NCI-H69 (cell line): ENCODE data around the gene FAM83G.

Experiments
- DNase-seq: peaks from one replicate; lab custom pipeline; 2025; lab: John Stamatoyannopoulos, UW

Gene FAM83G

DNA sequence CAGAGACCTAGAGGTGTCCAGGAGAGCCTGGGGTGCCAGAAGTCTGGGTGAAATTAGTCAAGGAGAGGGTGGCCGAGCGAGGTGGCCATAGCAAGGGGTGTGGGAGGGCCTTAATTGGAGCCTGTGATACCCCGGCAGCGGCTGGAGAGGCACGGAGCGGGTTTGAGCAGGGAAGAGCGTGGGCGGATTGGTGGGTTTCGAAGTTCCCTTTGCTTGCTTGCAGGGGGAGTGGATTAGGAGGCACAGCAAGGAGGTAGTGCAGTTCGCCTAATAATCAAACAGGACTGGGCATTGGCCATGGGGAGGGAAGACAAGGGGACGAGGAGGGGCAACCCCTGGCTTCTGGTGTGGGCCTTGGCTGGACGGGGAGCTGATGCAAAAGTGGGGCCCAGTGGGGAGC, 5.4 kb upstream of the FAM83G start:
- no peak for DNase-seq

DNA sequence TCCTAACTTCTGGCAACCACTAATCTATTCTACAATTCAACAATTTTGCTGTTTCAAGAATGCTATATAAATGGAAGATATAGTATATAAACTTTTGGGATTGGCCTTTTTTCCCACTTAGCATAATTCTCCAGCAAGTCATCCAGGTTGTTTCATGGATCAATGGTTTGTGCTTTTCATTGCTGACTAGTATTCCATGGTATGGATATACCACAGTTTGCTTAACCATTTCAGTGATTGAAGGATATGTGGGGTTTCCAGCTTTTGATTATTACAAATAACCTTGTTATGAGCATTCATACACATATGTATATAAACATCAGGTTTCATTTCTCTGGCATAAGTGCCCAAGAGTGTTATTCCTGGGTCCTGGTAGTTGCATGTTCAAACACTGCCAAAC, 2.1 kb upstream of the FAM83G start:
- no peak for DNase-seq

DNA sequence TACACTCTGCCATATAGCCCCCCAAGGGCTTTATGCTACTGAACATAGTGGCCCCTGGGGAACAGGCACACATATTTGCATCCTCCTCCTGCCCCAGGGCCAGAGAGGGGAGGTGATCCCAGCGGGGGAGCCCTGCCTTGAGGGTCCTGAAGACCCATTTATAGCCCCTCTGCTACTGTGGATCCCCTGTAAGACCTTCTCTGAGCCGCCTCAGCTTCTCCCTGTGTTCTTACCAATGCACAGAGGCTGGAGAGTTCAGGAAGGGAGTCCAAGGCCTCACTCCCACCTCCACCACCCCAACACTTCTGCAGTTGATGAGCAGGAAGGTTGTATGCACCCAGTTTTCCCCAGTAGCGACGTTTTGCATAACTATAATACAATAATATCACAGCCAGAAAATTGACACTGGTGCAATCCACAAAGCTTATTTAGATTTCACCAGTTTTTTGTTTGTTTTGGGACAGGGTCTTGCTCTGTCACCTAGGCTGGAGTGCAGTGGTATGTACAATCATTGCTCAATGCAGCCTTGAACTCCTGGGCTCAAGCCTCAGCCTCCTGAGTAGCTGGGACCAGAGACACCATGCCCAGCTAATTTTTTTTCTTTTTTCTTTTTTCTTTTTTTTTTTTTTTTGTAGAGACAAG, 1.3 kb upstream of the FAM83G start:
- no peak for DNase-seq

DNA sequence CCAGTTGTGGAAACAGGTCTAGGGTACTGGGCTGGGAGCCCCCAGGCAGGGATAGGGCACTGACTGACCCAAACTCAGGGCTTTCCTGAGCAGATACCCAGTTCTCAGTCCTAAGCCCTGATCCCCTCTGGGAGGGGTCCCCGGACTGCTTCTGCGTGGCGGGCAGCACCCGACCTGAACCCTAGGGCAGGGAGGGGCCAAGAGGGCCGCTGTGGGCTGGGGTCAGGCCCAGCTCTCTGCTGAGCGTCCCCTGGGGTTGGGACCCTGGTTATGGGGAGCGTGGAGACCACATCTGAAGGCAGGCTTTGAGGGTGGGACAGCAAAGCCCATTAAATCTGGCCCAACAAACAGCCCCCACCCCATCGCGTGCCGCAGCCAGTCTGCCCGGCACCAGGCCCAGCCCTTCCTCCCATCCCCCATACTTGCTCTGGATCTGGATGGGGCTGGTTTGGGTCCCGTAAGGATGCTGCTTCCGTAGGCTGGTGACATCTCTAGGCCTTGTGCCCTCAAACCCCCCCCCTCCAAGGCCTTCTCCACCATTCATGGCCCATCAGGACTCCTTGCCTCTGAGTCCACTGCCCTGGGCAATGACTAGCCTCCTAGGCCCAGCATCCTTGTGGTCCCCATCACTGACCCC, 691 bp upstream of the FAM83G start:
- DNase-seq: no peak

DNA sequence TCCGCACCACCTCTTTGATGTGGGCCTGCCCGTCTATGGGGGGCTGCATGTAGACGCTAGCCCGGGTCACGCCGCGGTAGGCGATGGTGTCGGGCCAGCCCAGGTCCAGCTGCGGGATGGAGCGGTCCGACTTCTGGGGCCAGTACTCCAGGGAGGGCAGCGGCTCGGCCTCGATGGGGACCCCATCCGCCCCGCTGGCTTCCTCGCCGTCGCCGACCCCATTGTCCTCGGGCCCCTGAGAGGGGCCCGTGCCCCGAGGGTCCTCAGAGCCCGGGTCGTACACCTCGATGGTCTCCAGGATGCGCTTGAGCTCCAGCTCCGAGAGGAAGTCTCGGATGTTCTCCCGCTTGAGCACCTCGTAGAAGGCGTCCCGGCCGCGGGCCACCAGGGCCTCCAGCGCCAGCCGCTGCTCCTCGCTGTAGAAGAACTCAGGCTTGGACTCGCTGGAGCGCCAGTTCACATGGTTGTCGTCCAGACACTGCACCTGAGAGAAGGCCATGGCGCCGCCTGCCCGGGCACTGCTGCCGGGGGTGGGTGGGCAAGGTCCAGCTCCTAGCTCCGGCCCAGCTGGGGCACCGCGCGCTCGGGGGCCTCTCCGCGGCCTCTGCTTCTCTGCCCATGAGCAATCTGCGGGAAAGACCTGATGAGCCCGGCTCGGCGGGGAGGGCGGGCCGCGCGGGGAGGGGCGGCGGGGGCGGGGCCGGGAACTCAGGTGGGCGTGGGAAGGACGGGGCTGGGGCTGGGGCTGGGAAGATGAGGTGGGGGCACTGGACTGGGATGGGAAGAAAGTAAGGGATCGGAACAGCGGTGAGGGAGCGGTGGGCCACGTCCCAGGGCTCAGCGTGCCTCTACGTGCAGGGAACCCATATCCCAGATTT, 782 bp downstream of the FAM83G start:
- peak; percentile 58 for DNase-seq

DNA sequence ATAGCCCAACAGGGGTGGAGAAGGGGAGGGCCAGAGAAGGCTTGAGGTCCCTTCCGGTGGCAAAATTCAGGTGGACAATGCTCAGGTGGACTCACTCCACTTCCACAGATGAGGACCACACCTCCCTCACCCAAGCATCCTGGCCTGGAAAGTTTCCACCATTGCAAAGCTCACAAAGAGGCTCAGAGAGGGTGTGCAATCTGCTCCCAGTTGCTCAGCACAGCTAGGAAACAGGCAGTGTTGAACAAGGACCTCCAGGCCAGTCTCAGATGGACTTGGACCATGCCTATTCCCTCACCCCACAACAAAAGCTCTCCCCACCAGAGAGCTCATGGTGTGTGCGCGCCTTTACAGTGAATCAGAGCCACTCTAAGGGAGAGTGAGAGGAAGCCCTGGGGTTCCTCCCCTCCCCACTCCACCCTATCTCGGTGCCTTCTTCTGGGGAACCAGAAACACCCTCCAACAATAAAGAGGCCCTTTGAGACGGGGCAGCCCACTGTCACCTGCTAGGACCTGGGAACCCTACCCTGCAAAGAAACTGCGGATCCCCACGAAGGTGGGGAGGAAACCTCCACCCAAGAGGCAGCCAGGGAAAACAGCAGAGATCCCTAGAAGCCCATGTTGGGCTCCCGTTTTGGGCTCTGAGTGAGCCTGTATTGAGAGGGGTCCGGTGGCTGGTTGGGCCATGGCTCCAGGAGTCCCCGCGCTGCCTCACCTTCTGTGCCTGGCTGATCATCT, 1.6 kb downstream of the FAM83G start:
- no peak for DNase-seq

DNA sequence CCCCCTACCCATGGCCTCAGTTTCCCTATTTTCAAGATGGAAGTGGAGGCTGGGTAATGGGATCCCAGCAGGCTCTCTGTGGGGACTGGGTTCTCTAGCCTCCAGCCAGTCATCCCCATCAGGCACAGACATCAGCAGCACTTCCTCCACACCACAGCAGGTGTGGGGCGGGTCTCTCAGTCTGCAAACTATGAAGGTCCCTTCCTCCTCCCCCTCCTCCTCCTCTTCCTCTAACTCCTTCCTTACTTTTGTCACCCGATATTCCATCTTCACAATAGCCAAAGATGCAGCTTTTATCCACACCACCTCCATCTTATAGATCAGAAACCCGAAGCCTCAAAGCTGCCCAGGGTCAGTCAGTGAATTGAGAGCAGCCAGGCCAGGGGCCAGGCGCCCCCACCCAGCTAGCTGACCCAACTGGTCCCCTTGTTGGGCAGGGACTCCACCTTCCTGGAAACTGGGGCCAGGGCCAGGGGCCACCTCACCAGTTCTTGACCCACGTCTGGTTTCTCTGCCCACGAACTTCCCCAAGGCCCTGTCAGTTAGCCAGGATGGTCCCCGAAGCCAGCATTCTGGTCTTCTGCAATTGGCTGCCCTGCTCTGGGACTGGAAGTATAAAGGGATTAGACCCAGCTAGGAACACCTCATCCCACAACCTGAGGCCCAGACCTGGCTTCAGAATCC, 2.5 kb downstream of the FAM83G start:
- DNase-seq: peak; percentile 9

DNA sequence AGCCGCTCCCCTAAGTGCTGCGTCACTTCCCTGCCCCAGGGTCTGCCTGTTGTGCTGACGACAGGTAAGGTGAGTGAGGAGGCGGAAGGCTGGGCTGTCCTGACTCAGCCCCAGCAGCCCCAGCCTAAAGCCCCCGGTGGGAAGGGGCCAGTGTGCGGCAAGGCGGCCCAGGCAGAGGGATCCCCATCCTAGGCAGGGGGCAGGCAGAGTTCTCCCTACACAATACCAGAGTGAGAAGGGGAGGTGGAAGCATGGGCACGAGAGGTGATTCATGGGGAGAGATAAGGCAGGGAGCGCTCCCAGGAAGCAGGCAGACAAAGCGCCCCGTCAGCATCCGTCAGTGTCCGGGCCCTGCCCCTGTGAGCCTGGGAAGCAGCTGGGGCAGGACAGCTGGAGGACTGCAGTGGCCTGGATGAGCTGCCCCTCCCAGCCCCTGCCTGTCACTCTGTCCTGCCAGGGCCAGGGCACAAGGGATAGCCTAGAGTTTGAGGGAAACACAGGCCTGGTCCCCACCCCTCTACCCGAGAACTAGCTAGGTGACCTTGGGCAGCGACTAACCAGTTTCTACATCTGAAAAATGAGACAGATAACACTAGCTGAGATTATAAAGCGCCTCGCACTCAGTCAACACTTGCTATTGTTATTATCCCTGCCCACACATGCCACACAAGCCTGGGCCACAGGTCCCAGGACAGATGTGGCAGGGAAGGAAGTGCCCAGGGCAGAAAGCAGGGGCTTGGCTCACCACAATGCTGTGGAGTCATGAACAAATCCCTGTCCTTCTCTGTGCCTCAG, 3.8 kb downstream of the FAM83G start:
- DNase-seq: no peak

DNA sequence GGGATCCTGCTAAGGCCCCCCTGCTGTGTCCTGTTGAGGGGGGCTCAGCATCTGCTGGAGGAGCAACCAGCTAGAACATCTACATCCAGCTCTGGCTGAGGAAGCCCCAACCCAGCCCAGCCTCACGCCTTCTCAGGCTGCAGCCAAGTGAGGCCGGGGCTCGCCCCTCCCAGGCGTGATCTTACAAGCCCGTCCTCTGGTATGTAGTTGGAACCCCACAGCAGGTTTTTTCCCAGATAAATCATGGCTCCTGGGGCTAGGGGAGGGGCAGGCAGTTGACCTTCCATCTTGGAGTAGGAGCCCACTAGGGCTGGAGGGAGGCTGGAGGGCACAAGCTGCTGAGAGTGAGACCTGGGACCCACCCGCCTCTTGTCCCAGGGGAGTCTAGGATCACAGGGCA, 4.7 kb downstream of the FAM83G start:
- DNase-seq: no peak

DNA sequence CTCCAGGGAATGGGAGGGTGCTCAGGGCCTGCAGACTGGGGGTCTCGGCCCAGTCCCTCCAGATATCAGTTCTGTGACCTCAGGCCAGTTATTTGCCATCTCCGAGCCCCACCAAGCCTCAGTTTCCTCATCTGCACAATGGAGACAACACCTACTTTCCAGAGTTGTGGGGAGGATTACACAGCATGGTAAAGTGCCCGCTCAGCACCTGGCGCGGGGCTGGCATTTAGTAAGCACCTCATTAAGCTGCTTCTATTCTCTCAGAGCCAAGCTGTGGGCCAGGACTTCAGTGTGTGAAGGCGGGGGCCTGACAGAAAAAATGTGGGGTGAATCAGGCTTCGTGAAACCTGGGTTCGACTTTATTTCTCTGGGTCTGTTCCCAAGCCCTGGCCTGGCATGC, 5.2 kb downstream of the FAM83G start:
- DNase-seq: no peak

DNA sequence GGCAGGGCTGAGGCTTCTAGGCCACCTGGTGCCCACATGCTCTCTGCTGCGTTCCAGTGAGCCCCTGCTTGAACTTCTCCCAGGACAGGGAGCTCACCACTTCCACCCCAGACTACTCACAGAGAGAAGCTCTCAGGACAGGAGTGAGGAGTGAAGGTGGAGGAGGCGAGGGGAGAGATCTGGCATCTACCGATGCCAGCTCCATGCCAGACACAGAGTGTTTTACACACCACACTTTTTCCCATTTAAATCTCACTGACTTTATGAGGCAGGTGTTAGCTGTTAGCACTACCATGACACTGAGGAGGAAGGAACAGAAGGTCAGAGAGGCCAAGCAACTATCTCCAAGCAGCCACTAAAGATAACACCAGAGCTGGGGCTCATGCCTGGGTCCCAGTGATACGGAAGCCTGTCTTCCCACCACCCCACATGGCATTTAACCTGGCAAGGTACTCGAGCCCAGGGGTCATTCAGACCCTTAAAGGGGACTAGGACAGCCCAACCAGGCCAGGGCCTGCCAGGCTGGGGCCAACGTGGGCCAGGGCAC, 6.8 kb downstream of the FAM83G start:
- no peak for DNase-seq

DNA sequence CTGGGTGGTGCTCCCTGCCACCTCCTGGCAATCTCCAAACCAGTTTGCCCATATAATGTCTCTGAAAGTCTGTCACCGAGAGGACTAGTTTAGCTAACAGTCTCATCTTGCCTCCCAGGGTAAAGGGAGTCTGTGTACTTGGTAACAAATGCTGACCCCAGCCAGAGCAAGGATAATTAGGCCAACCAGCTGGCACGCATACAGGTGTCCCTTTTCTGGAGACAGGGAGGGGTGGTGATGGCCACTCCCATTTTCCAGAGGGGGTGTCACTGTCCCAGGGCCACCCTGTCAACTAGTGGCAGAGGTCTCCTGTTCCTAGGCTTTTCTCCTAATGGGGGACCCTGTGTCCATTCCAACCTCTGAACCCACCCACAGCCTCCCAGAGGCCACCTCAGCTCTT, 8.1 kb downstream of the FAM83G start:
- peak; percentile 23 for DNase-seq

DNA sequence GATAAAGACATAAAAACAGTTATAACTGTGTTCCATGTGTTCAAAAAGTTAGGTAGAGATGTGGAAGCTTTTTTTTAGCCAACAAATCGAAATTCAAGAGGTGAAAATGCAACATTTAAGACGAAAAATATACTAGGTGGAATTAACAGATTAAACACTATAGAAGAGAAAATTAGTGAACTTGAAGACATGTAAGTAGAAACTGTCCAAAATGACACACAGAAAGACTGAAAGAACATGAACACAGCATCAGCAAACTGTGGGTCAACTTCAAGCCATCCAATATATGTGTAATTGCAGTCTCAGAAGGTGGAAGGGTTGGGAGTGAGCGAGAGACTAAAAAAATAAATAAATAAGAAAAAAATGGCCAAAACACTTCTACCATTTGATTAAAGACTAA, 9.3 kb downstream of the FAM83G start:
- DNase-seq: no peak

DNA sequence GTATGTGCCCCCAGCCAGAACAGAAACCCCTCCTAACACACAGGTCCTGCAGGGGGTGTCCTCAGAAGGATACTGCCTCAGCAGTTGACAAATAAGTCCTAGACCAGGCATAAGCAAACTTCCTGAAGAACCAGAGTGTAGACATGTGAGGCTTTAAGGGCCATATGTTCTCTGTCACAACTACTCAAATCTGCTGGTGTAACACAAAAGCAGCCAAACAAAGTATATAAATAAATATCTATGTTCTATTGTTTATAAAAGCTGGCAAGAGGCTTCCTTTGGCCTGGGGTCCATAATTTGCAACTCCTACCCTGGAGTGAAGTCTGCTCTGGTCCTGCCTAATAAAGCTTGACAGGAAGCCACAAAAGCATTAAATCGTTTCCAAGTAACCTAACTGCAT, 9.9 kb downstream of the FAM83G start:
- no peak for DNase-seq

DNA sequence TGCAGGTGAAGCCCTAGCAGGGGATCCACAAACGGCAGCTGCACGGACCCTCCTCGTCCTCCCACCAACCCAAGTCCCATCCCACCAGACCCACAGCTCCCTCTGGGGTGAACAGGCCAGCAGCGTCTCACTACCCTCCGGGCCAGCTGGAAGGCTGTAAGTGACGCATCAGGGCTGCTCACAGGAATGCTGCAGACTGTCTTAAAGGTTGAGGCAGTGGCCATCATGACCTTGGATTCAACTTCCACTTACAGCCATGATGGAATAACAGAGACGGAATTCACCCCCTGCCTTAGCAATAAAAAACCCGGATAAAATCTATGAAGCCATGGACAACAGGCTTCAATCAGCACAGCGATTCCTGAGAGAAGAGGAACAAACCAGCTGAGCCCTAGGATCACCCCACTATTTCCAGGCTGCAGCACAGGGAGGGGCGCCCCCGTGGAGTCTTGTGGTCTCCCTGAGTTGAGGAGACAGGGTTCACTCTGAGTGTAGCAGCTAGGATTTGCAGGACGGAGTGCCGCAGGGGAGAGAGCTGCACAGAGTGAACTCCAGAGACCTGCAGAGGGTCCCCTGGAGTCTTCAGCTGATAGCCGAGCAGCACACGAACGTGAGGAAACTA, 10.5 kb downstream of the FAM83G start:
- no peak for DNase-seq

DNA sequence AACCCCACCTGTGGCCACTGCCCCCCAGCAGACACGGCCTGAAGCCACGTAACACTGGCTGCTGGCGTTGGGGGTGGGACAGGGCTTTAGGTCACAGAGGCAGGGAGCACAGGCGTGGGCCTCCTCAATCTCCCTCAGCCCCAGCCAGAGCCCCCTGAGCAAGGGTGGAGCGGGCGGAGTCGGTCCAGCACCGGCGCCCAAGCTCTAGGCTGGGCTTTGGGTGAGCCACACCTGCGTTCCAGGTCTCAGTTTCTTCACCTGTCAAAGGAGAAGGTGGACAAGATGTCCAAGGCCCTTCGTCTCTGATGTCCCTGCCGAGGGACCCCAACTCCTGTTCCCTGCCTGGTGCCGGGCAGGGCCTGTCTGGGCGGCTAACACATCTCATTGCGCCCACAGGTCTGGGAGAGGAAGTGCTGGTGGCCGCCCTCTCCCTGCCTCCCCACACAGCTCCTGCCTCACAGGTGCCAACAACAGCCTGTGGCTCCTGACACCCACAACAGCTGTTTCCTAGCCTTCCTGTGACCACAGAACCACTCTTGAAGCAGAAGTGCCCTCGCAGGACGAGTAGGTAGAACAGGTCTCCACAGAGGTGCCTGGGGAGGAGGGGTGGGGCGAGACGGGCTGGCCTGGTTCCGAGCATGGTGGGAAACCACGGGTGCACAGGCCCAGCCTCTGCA, 12.0 kb downstream of the FAM83G start:
- no peak for DNase-seq

DNA sequence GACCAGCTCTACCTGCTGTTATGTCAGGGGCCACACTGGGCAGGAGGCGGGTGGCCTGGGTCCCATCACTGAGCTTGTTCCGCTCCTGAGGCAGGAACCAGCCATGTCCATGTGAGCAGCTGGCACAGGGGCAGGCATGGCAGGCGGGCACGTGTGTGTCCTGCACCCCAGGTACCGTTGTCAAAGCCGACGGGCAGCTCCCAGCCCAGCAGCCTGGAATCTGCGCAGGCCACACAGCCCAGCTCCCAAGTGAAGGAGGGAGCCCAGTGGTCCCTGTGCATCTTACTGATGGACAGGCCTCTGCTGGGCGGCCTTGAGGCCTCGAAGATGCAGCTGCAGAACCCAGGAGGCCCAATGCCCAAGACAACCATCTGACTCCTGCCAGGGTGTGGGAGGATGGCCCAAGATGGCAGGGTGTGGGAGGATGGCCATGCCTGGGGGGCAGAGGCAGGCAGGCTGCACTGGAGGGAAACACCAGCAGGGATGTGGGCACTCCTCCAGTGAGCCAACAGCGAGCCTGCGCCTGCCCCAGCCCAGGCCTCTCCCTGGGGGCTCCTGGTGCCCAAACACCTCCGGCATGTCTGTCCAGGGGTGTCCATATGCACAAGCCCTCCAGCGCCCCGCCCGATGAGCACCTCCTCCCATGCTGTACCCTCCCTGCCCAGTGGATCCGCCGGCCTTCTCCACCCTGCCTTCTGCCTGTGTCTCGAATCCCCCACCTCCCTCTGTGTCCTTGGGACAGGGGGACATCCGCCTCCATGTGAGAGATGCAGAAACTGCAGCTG, 12.8 kb downstream of the FAM83G start:
- DNase-seq: peak; percentile 45

DNA sequence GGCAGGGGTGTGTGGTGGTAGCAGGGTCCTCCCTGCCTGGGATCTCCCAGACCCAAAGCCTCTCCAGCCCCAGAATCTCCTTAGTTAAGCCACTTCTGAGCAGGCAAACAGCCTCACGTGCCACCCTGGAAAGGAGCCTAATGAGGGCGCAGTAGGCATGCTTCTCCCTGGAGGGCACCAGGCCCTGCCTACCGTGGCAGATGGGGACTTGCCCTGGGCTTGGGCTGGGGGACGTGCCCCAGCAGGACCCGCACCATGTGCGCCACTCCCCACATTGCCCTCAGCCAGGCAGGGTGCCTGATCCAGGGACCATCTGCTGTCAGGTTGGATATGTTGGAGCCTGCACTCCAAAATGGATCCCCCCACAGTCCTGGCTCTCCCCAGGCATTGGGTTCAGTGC, 14.2 kb downstream of the FAM83G start:
- peak; percentile 85 for DNase-seq
